HEK293 (cell line): ENCODE measurements around the gene CD300E.

ENCODE experiments used
- CTCF ChIA-PET: fragments of 350-600 bp; formaldehyde crosslinking; extraction: SDS; loops from one replicate; lab custom pipeline; 2021; ENCODE audit warnings: antibody characterized with exemption; lab: Yijun Ruan, JAX
- POLR2A ChIA-PET: fragments of 300-600 bp; formaldehyde crosslinking; extraction: SDS; loops from one replicate; lab custom pipeline; 2020; ENCODE audit warnings: antibody characterized with exemption, inconsistent platforms; lab: Yijun Ruan, JAX
- H3K27ac ChIP-seq: fragments of 200-500 bp; sonication (Bioruptor generic); 2 replicates; pipeline ENCODE4 v1.5.1; 2014; ENCODE audit warnings: low read depth, low read length, control low read depth, inconsistent platforms; ENCODE audit errors: extremely low read depth
- H3K36me3 ChIP-seq, 2 experiments: fragments of 200-500 bp in 1 of 2; sonication (Bioruptor generic) in 1 of 2; 1 replicate in 1 of 2; 2 replicates in 1 of 2; pipeline ENCODE4 v1.5.1; 2014 to 2017; ENCODE audit warnings: inconsistent platforms in 2 of 2, low read length in 2 of 2; ENCODE audit not compliant: control insufficient read depth in 2 of 2, insufficient read depth in 1 of 2
- H3K4me1 ChIP-seq: fragments of 200-500 bp; sonication (Bioruptor generic); 2 replicates; pipeline ENCODE4 v1.5.1; 2014; ENCODE audit warnings: mild to moderate bottlenecking, low read length, inconsistent platforms; ENCODE audit not compliant: control insufficient read depth, insufficient read depth
- H3K4me3 ChIP-seq: 2 replicates; pipeline ENCODE4 v1.5.1; 2011; ENCODE audit warnings: low read depth, mild to moderate bottlenecking, control low read depth, low read length, moderate library complexity
- H3K9me3 ChIP-seq: fragments of 200-500 bp; sonication (Bioruptor generic); 2 replicates; pipeline ENCODE4 v1.5.1; 2014; ENCODE audit warnings: low read depth, low read length, inconsistent platforms; ENCODE audit not compliant: control insufficient read depth, insufficient read depth
- AEBP2 ChIP-seq: fragments of 450-650 bp; formaldehyde crosslinking; IDR thresholded peaks from 2 replicates; pipeline ENCODE4 v1.5.1; 2016; ENCODE audit warnings: missing biosample characterization, missing genetic modification characterization, borderline replicate concordance
- FEZF1 ChIP-seq: fragments of 450-650 bp; formaldehyde crosslinking; IDR thresholded peaks from 2 replicates; pipeline ENCODE4 v1.5.1; 2016; ENCODE audit warnings: missing biosample characterization, missing genetic modification characterization
- IKZF3 ChIP-seq: fragments of 450-650 bp; IDR thresholded peaks from 2 replicates; pipeline ENCODE4 v1.5.0; 2018; ENCODE audit warnings: missing biosample characterization, mild to moderate bottlenecking, missing genetic modification characterization, moderate library complexity
- KLF7 ChIP-seq: fragments of 450-650 bp; formaldehyde crosslinking; IDR thresholded peaks from 2 replicates; pipeline ENCODE4 v1.5.1; 2016; ENCODE audit warnings: missing biosample characterization, missing genetic modification characterization, borderline replicate concordance
- PRDM1 ChIP-seq: fragments of 450-650 bp; formaldehyde crosslinking; IDR thresholded peaks from 2 replicates; pipeline ENCODE4; 2016; ENCODE audit warnings: missing biosample characterization, missing genetic modification characterization
- PRDM10 ChIP-seq: fragments of 450-650 bp; formaldehyde crosslinking; IDR thresholded peaks from 2 replicates; pipeline ENCODE4 v1.5.1; 2016; ENCODE audit warnings: missing biosample characterization, missing genetic modification characterization
- SP3 ChIP-seq: fragments of 450-650 bp; formaldehyde crosslinking; IDR thresholded peaks from 2 replicates; pipeline ENCODE4 v1.5.1; 2016; ENCODE audit warnings: missing biosample characterization, missing genetic modification characterization
- YY2 ChIP-seq: fragments of 450-650 bp; formaldehyde crosslinking; IDR thresholded peaks from 2 replicates; pipeline ENCODE4 v1.5.1; 2016; ENCODE audit warnings: missing biosample characterization, missing genetic modification characterization
- ZBTB49 ChIP-seq: fragments of 450-650 bp; formaldehyde crosslinking; IDR thresholded peaks from 2 replicates; pipeline ENCODE4 v1.5.1; 2016; ENCODE audit warnings: missing biosample characterization, missing genetic modification characterization, low read depth
- ZBTB8A ChIP-seq: fragments of 450-650 bp; formaldehyde crosslinking; IDR thresholded peaks from 2 replicates; pipeline ENCODE4 v1.5.1; 2016; ENCODE audit warnings: missing biosample characterization, missing genetic modification characterization
- ZIC2 ChIP-seq: fragments of 450-650 bp; formaldehyde crosslinking; IDR thresholded peaks from 2 replicates; pipeline ENCODE4 v1.5.1; 2016; ENCODE audit warnings: missing biosample characterization, missing genetic modification characterization
- ZNF112 ChIP-seq: fragments of 450-650 bp; formaldehyde crosslinking; IDR thresholded peaks from 2 replicates; pipeline ENCODE4 v1.5.0; 2017; ENCODE audit warnings: missing biosample characterization, missing genetic modification characterization
- ZNF146 ChIP-seq: fragments of 450-650 bp; formaldehyde crosslinking; IDR thresholded peaks from 2 replicates; pipeline ENCODE4 v1.5.1; 2016; ENCODE audit warnings: missing biosample characterization, missing genetic modification characterization
- ZNF169 ChIP-seq: fragments of 450-650 bp; formaldehyde crosslinking; IDR thresholded peaks from 2 replicates; pipeline ENCODE4 v1.5.1; 2016; ENCODE audit warnings: missing biosample characterization, missing genetic modification characterization
- ZNF214 ChIP-seq: fragments of 450-650 bp; formaldehyde crosslinking; IDR thresholded peaks from 2 replicates; pipeline ENCODE4 v1.5.1; 2017; ENCODE audit warnings: missing biosample characterization, mild to moderate bottlenecking, missing genetic modification characterization, borderline replicate concordance
- ZNF239 ChIP-seq: fragments of 450-650 bp; formaldehyde crosslinking; IDR thresholded peaks from 2 replicates; pipeline ENCODE4 v1.5.1; 2016; ENCODE audit warnings: missing biosample characterization, missing genetic modification characterization
- ZNF274 ChIP-seq, 2 experiments: fragments of 200-500 bp in 1 of 2; fragments of 450-650 bp in 1 of 2; sonication (Bioruptor generic) in 1 of 2; formaldehyde crosslinking in 1 of 2; IDR thresholded peaks; 2 replicates each; pipeline versions ENCODE4 v1.5.1 to v1.6.1; 2014 to 2016; ENCODE audit warnings: borderline replicate concordance in 1 of 2, inconsistent platforms in 1 of 2, low read length in 1 of 2, missing biosample characterization in 1 of 2, missing genetic modification characterization in 1 of 2
- ZNF366 ChIP-seq: fragments of 450-650 bp; formaldehyde crosslinking; conservative IDR thresholded peaks from 2 replicates; pipeline ENCODE4 v1.5.1; 2016; ENCODE audit warnings: missing biosample characterization, missing genetic modification characterization
- ZNF558 ChIP-seq: fragments of 450-650 bp; formaldehyde crosslinking; IDR thresholded peaks from 2 replicates; pipeline ENCODE4 v1.5.1; 2016; ENCODE audit warnings: missing biosample characterization, missing genetic modification characterization
- ZNF621 ChIP-seq: fragments of 450-650 bp; formaldehyde crosslinking; IDR thresholded peaks from 2 replicates; pipeline ENCODE4 v1.5.1; 2017; ENCODE audit warnings: missing biosample characterization, missing genetic modification characterization
- ZNF830 ChIP-seq: fragments of 450-650 bp; IDR thresholded peaks from 2 replicates; pipeline ENCODE4 v1.5.0; 2018; ENCODE audit warnings: missing biosample characterization, missing genetic modification characterization, low read depth, mild to moderate bottlenecking, moderate library complexity

Gene CD300E

GRCh38 chr17:74592087-74592990 is 31.2 kb downstream of the CD300E start, which contains the start of gene CD300LD:
CD300LD (minus strand) TSS chr17:74592283; CDS start chr17:74592202, 81 bp downstream.
- ChIA-PET POLR2A (no interaction called here), CTCF (interaction anchor here (0.6 to 3.1 kb wide), 9 partner anchors 8 to 230 kb away, joined by 3 to 14 read pairs (median 3); partner anchors contain the start of gene GPR142)
- no peaks in the 10 kb centered on the region for H3K9me3 ChIP-seq
- no peaks in the 10 kb centered on the region for H3K36me3 ChIP-seq
- no peak within 1 kb of the TSS for H3K27ac ChIP-seq
- TF ChIP-seq SP3: no peak
- TF ChIP-seq IKZF3 (tag by site-specific recombination): no peak
- TF ChIP-seq ZNF274 (IDR thresholded peaks at IDR 0.05; ENCODE audit: low read length): no peak
- no peak for TF ChIP-seq ZNF274 (tag by site-specific recombination; IDR thresholded peaks at IDR 0.05; ENCODE audit: borderline replicate concordance)
- TF ChIP-seq PRDM1 (tag by site-specific recombination): peak; percentile 63
- no peak for TF ChIP-seq ZNF621 (tag by site-specific recombination)
- TF ChIP-seq ZNF558 (tag by site-specific recombination): no peak
- no peak for TF ChIP-seq ZBTB8A (tag by site-specific recombination)
- TF ChIP-seq YY2 (tag by site-specific recombination): no peak
- H3K4me1 ChIP-seq: no peaks in the 10 kb centered on the region
- no peak within 1 kb of the TSS for H3K4me3 ChIP-seq

- no peak overlapping the region for H3K27ac ChIP-seq
- POLR2A ChIA-PET: no interaction called here
- no peaks in the 10 kb centered on the region for H3K36me3 ChIP-seq
- H3K4me1 ChIP-seq: no peaks in the 10 kb centered on the region
- TF ChIP-seq ZNF146: peak; percentile 87
- no peak for TF ChIP-seq KLF7
- CTCF ChIA-PET: interaction anchor here (0.6 to 3.1 kb wide), 8 partner anchors 9 to 1060 kb away, joined by 3 to 14 read pairs (median 4); partner anchors contain the start of gene GPR142
- H3K9me3 ChIP-seq: no peaks in the 10 kb centered on the region
- no peak overlapping the region for H3K4me3 ChIP-seq
These were observed 32.0 kb downstream of the CD300E start for GRCh38 chr17:74591503-74591902.

GRCh38 chr17:74585711-74586110 is 37.8 kb downstream of the CD300E start:
- ChIA-PET CTCF (no interaction called here), POLR2A (no interaction called here)
- no peak overlapping the region for H3K4me3 ChIP-seq
- no peaks in the 10 kb centered on the region for H3K4me1 ChIP-seq
- no peaks in the 10 kb centered on the region for H3K9me3 ChIP-seq
- no peaks in the 10 kb centered on the region for H3K36me3 ChIP-seq
- no peak overlapping the region for H3K27ac ChIP-seq
- no peak for TF ChIP-seq ZIC2 (tag by site-specific recombination)
- no peak for TF ChIP-seq ZNF112
- TF ChIP-seq ZNF214 (tag by site-specific recombination): no peak
- no peak for TF ChIP-seq ZNF830 (tag by site-specific recombination)
- TF ChIP-seq ZBTB49 (tag by site-specific recombination): no peak
- no peak for TF ChIP-seq ZNF169 (tag by site-specific recombination)
- TF ChIP-seq FEZF1 (tag by site-specific recombination): no peak
- TF ChIP-seq AEBP2 (tag by site-specific recombination): no peak
- no peak for TF ChIP-seq ZNF366 (tag by site-specific recombination)
- TF ChIP-seq ZNF274 (IDR thresholded peaks at IDR 0.05; ENCODE audit: low read length): no peak
- TF ChIP-seq ZNF274 (tag by site-specific recombination; IDR thresholded peaks at IDR 0.05; ENCODE audit: borderline replicate concordance): no peak
- no peak for TF ChIP-seq PRDM10
- TF ChIP-seq ZNF239 (tag by site-specific recombination): no peak
